Measurements from ENCODE around the gene NTRK2.

The NTRK2 gene

DNA sequence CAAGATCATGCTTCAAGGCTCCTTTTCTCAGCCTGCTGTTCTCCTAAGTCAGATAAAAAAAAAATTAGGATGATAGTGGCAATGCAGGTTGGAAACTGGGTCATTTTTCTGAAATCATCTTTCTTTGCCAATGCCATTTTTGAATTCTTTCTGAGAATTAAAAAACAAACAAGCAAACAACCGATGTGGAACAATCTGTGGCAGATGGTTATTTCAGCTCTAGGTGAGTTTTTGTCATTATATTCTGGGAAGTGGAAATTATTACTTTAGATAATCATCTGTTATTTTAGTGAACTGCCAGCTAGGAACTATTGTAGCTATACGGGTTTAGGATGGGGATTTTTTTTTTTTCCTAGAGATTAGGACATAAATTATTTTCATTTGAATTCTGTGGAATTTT, 129.7 kb downstream of the NTRK2 start:
- ATAC-seq: no peak
- Mint-ChIP-seq H3K4me3 (no peak overlapping the region), H3K27ac (no peak overlapping the region), H3K9me3 (no peaks in the 10 kb centered on the region), H3K4me1 (no peaks in the 10 kb centered on the region), H3K36me3 (no peaks in the 10 kb centered on the region), H3K27me3 (no peaks in the 10 kb centered on the region)

DNA sequence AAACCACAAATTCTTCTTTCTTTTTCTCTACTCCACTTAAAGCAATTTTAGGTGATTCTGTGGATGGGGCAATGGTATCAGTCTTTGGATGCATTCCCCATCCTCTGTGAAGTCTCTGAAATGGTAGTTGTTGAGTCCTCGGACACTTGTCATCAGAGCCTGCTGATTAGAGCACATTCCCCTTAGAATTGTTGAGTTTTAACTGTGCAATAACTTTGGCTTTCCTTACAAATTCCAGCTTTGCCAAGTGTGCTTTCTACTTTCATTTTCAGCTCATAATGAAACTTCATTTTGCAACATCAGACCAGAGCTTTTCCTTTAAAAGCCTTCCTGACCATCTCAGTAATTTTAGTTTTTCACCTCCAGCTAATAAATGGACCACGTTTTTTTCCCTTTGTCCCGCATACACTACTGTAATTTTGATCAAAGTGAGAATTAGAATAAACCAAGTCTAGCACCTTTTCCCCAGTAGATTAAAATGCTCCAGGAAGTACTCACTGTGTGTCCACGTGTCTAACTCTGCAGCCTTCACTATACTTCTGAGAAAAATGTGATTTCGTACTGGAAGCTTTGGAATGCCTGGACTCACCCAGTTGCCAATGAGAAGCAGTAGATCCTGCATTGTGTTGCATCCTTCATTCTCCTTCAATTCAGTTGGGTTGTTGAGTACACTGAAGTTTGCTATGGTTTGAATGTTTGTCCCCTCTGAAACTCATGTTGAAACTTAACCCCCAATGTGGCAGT, 135.6 kb downstream of the NTRK2 start:
- H3K27me3 Mint-ChIP-seq: no peaks in the 10 kb centered on the region
- H3K4me3 Mint-ChIP-seq: no peak overlapping the region
- no peaks in the 10 kb centered on the region for H3K9me3 Mint-ChIP-seq
- H3K36me3 Mint-ChIP-seq: no peaks in the 10 kb centered on the region
- no peak overlapping the region for H3K27ac Mint-ChIP-seq
- H3K4me1 Mint-ChIP-seq: no peaks in the 10 kb centered on the region
- no peak for ATAC-seq

GRCh38 chr9:84807431-84807830, 137.9 kb downstream of the NTRK2 start:
- Mint-ChIP-seq H3K27ac (no peak overlapping the region), H3K9me3 (no peaks in the 10 kb centered on the region), H3K36me3 (no peaks in the 10 kb centered on the region), H3K4me3 (no peak overlapping the region), H3K4me1 (no peaks in the 10 kb centered on the region), H3K27me3 (no peaks in the 10 kb centered on the region)
- ATAC-seq: no peak

GRCh38 chr9:84807870-84808390, 138.4 kb downstream of the NTRK2 start:
- Mint-ChIP-seq H3K9me3 (no peaks in the 10 kb centered on the region), H3K4me1 (no peaks in the 10 kb centered on the region), H3K27me3 (no peaks in the 10 kb centered on the region), H3K27ac (no peak overlapping the region), H3K36me3 (no peaks in the 10 kb centered on the region), H3K4me3 (no peak overlapping the region)
- no peak for ATAC-seq

- no peaks in the 10 kb centered on the region for H3K27me3 Mint-ChIP-seq
These were observed 138.9 kb downstream of the NTRK2 start for GRCh38 chr9:84808416-84808815.

GRCh38 chr9:84811072-84811750, 141.7 kb downstream of the NTRK2 start:
- Mint-ChIP-seq H3K27ac (no peak overlapping the region), H3K4me3 (no peak overlapping the region)
- no peak for ATAC-seq

More at GRCh38 chr9:84808416-84808815, 138.9 kb downstream of the NTRK2 start:
- Mint-ChIP-seq H3K27ac (no peak overlapping the region), H3K4me1 (no peaks in the 10 kb centered on the region), H3K9me3 (no peaks in the 10 kb centered on the region), H3K4me3 (no peak overlapping the region), H3K36me3 (no peaks in the 10 kb centered on the region)
- no peak for ATAC-seq

GRCh38 chr9:84811751-84812074, 142.2 kb downstream of the NTRK2 start:
- no peaks in the 10 kb centered on the region for H3K9me3 Mint-ChIP-seq
- H3K4me3 Mint-ChIP-seq: no peak overlapping the region
- H3K27ac Mint-ChIP-seq: no peak overlapping the region
- H3K36me3 Mint-ChIP-seq: no peaks in the 10 kb centered on the region
- ATAC-seq: no peak
- H3K4me1 Mint-ChIP-seq: no peaks in the 10 kb centered on the region
- no peaks in the 10 kb centered on the region for H3K27me3 Mint-ChIP-seq

More at GRCh38 chr9:84811072-84811750, 141.7 kb downstream of the NTRK2 start:
- H3K4me1 Mint-ChIP-seq: no peaks in the 10 kb centered on the region
- H3K27me3 Mint-ChIP-seq: no peaks in the 10 kb centered on the region
- H3K36me3 Mint-ChIP-seq: no peaks in the 10 kb centered on the region
- H3K9me3 Mint-ChIP-seq: no peaks in the 10 kb centered on the region

DNA sequence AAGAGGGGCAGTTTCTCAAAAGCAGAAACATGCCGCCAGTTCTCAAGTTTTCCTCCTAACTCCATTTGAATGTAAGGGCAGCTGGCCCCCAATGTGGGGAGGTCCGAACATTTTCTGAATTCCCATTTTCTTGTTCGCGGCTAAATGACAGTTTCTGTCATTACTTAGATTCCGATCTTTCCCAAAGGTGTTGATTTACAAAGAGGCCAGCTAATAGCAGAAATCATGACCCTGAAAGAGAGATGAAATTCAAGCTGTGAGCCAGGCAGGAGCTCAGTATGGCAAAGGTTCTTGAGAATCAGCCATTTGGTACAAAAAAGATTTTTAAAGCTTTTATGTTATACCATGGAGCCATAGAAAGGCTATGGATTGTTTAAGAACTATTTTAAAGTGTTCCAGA, 142.8 kb downstream of the NTRK2 start:
- no peak for ATAC-seq
- no peaks in the 10 kb centered on the region for H3K27me3 Mint-ChIP-seq
- H3K4me1 Mint-ChIP-seq: no peaks in the 10 kb centered on the region
- no peak overlapping the region for H3K27ac Mint-ChIP-seq
- no peak overlapping the region for H3K4me3 Mint-ChIP-seq
- H3K36me3 Mint-ChIP-seq: no peaks in the 10 kb centered on the region
- H3K9me3 Mint-ChIP-seq: no peaks in the 10 kb centered on the region

DNA sequence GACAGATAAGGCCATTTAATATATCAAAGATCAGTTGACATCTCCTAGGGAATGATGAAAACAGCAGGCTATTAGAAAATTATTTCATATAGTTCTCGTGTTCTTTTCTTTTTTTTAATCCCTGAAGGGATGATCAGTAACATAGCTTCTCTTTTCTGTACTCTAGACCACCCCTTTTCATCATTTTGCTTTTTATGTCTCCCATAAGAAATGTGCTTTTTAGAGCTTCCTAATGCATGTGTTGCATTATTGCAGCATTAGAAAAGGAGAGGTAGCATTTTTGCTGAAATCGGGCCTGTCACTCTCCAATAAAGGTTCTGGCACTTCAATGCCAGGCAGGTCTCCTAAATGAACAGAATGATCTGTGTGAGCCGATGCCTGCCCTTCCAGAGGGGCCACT, 143.3 kb downstream of the NTRK2 start:
- Mint-ChIP-seq H3K4me3 (no peak overlapping the region), H3K27ac (no peak overlapping the region), H3K27me3 (no peaks in the 10 kb centered on the region), H3K36me3 (no peaks in the 10 kb centered on the region), H3K4me1 (no peaks in the 10 kb centered on the region), H3K9me3 (no peaks in the 10 kb centered on the region)
- no peak for ATAC-seq

DNA sequence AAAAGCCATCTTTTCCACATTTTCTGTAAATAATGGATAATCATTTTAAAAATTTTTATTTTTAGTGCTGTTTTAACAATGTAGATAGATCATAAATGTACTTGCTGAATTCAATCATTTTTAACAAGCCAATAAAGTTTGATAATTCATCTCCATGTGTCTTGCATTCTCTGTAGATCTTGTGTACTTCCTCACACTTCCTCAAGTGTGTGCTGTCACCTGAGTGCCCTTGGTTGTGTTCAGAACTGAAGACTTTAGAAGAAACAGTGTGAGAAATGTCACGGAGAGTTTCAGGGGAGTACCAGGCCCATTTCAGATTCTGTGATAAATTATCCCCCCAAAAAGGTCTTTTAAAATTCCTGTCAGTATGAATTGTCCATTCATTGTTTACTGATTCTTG, 146.0 kb downstream of the NTRK2 start:
- Mint-ChIP-seq H3K27ac (no peak overlapping the region), H3K9me3 (no peaks in the 10 kb centered on the region), H3K4me3 (no peak overlapping the region), H3K4me1 (no peaks in the 10 kb centered on the region), H3K36me3 (no peaks in the 10 kb centered on the region), H3K27me3 (no peaks in the 10 kb centered on the region)
- no peak for ATAC-seq

GRCh38 chr9:84817038-84817437, 147.5 kb downstream of the NTRK2 start:
- H3K27me3 Mint-ChIP-seq: no peaks in the 10 kb centered on the region
- no peak overlapping the region for H3K4me3 Mint-ChIP-seq
- ATAC-seq: no peak
- no peaks in the 10 kb centered on the region for H3K9me3 Mint-ChIP-seq
- no peak overlapping the region for H3K27ac Mint-ChIP-seq
- H3K4me1 Mint-ChIP-seq: no peaks in the 10 kb centered on the region
- H3K36me3 Mint-ChIP-seq: no peaks in the 10 kb centered on the region

DNA sequence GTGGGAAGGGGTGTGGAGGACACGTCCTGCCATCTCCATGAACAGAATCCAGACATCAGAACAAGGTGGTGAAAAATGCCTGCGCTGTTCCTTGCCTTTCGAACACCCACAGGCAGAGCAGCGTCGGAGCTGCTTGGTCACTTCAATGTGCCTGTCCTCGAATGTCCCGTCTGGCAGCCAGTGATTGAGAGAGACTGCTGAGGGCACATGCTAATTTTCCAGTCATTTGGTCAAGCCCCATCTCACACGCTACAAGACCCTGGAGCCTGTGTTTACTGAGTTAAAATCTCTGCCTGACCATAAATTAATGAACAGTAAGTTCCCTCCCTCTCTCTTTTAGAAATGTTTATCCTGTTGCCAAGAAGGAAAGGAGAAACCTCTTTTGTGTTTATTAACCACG, 149.3 kb downstream of the NTRK2 start:
- Mint-ChIP-seq H3K27ac (no peak overlapping the region), H3K4me3 (no peak overlapping the region), H3K9me3 (no peaks in the 10 kb centered on the region), H3K36me3 (no peaks in the 10 kb centered on the region), H3K4me1 (no peaks in the 10 kb centered on the region), H3K27me3 (no peaks in the 10 kb centered on the region)
- ATAC-seq: no peak

DNA sequence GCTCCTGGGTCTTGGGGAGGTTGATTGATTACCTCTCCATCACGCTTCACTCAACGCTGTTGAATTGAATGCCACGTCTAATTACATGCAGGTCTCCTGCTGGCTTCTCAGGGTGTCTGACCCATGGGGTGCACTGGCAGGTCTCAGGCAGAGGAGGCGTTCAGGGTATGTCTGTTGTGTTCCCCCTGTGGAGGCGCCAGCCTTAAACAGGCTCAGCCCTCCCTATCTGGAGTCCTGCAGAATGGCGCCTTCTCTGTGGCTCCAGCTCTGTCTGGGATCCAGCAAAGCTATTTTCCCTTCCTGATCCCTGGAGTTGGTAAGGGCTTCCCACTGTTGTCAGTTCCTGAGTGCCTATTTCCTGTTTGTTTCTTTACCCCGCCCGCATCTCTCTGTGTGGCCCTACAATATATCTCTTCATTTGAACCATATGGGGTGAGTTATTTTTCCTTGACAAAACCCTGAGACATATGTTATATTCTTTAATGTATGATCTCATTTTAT, 150.0 kb downstream of the NTRK2 start:
- Mint-ChIP-seq H3K4me1 (no peaks in the 10 kb centered on the region), H3K36me3 (no peaks in the 10 kb centered on the region), H3K9me3 (no peaks in the 10 kb centered on the region), H3K27ac (no peak overlapping the region), H3K27me3 (no peaks in the 10 kb centered on the region), H3K4me3 (no peak overlapping the region)
- ATAC-seq: no peak

GRCh38 chr9:84821431-84821830, 151.9 kb downstream of the NTRK2 start:
- Mint-ChIP-seq H3K4me3 (no peak overlapping the region), H3K27ac (no peak overlapping the region), H3K9me3 (no peaks in the 10 kb centered on the region), H3K27me3 (no peaks in the 10 kb centered on the region), H3K4me1 (no peaks in the 10 kb centered on the region), H3K36me3 (no peaks in the 10 kb centered on the region)
- ATAC-seq: no peak

DNA sequence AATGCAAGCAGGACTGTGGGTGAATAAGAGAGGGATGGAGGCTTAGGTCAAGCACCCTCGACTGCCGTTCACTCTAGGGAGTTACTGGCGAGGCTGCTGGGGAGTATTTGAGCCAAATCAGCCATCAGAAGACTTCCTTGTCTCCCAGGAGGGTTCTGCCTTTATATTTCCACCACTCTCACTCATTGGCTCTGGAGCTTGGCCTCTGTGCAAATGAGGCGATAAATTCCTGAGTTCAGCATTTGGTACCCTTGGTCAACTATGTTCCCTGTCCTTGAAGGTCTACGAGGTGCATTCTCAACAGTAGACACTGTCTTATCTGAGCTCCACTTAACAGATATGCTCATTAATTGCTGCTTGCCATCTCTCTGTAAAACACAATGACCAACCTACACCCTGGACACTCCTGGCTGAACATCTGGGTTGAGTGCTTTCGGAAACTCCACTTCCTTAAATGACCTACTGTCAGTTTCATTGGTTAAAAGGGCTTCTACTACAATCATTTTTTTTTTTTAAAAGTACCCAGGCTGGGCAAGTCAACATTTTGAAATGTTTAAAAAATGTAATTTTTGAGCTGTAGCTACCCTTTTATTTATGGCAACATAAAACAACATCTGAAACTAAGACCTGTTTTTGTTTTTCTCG, 153.2 kb downstream of the NTRK2 start:
- Mint-ChIP-seq H3K27ac (no peak overlapping the region), H3K4me1 (no peaks in the 10 kb centered on the region), H3K4me3 (no peak overlapping the region), H3K27me3 (no peaks in the 10 kb centered on the region), H3K36me3 (no peaks in the 10 kb centered on the region), H3K9me3 (no peaks in the 10 kb centered on the region)
- ATAC-seq: no peak

Measured in stimulated activated memory B cell treated with anti-CD40 and anti-IgM and Interleukin-4, amounts not matched to agents 10 μg/mL and 1 μg/mL and 100 μg/mL, for 72 hours (primary cell).